ENCODE results near the gene SORCS1. TPM values are rescaled to one million over a fixed set of nuclear protein-coding genes. Genes with fewer than 3 reads are reported as not detected.

SORCS1 gene
- polyA plus RNA-seq, 1 donor (not counting 4 experiments of a cell fraction or from before 2014, with no cell fraction given), result not detected

- no peak overlapping the region for H3K27ac ChIP-seq (ENCODE audit: control insufficient read depth, insufficient read depth, low read length)
- H3K79me2 ChIP-seq (ENCODE audit: control insufficient read depth, insufficient read depth, low read length), result no peaks in the 10 kb centered on the region
- H3K9ac ChIP-seq (ENCODE audit: control insufficient read depth, extremely low read depth, insufficient read depth, low read length), result no peak overlapping the region
- H3K4me2 ChIP-seq (ENCODE audit: control insufficient read depth, extremely low read depth, insufficient read depth, low read depth, low read length), result no peak overlapping the region
- dilution Hi-C loops (cut with MboI; ENCODE audit: extremely low pct_ligation_motif_present, low sequenced_read_pairs), result no loop called here
- TF ChIP-seq CTCF (optimal IDR thresholded peaks at IDR 0.05 in 1 of 3, IDR thresholded peaks at IDR 0.05 in 1 of 3, conservative IDR thresholded peaks at IDR 0.05 in 1 of 3; ENCODE audit: extremely low read depth in 1 of 3, insufficient read depth in 2 of 3, low read length in 3 of 3) (no peak), EZH2 (IDR thresholded peaks at IDR 0.05; ENCODE audit: low read length) (no peak)
- FAIRE-seq (no peak), DNase-seq (ENCODE audit: low read depth, low spot score) (no peak)
- H3K27me3 ChIP-seq (ENCODE audit: control insufficient read depth, extremely low read depth, insufficient read depth, low read length), result no peaks in the 10 kb centered on the region
- no peak overlapping the region for H2AFZ ChIP-seq (ENCODE audit: control insufficient read depth, low read length)
- no peaks in the 10 kb centered on the region for H3K4me1 ChIP-seq (ENCODE audit: control insufficient read depth, extremely low read depth, insufficient read depth, low read length)
- H3K9me1 ChIP-seq (ENCODE audit: control insufficient read depth, extremely low read depth, insufficient read depth, low read length), result no peaks in the 10 kb centered on the region
- H4K20me1 ChIP-seq (ENCODE audit: control insufficient read depth, extremely low read depth, insufficient read depth, low read length), result no peaks in the 10 kb centered on the region
- no peaks in the 10 kb centered on the region for H3K9me3 ChIP-seq (ENCODE audit: control insufficient read depth, low read depth, low read length)
- H3K4me3 ChIP-seq (ENCODE audit: control insufficient read depth in 2 of 3, extremely low read depth in 1 of 3, insufficient read depth in 2 of 3, low read depth in 1 of 3, low read length in 3 of 3), result no peak overlapping the region
- H3K36me3 ChIP-seq (ENCODE audit: control insufficient read depth in 2 of 2, extremely low read depth in 1 of 2, insufficient read depth in 2 of 2, low read length in 2 of 2), result no peaks in the 10 kb centered on the region
Observed at GRCh38 chr10:106542461-106542860, 622.0 kb downstream of the SORCS1 start.

- Histone ChIP-seq H3K27ac (ENCODE audit: control insufficient read depth, insufficient read depth, low read length) (no peak overlapping the region), H4K20me1 (ENCODE audit: control insufficient read depth, extremely low read depth, insufficient read depth, low read length) (no peaks in the 10 kb centered on the region), H3K9me3 (ENCODE audit: control insufficient read depth, low read depth, low read length) (no peaks in the 10 kb centered on the region), H3K9me1 (ENCODE audit: control insufficient read depth, extremely low read depth, insufficient read depth, low read length) (no peaks in the 10 kb centered on the region), H3K4me2 (ENCODE audit: control insufficient read depth, extremely low read depth, insufficient read depth, low read depth, low read length) (no peak overlapping the region), H3K27me3 (ENCODE audit: control insufficient read depth, extremely low read depth, insufficient read depth, low read length) (no peaks in the 10 kb centered on the region), H3K4me1 (ENCODE audit: control insufficient read depth, extremely low read depth, insufficient read depth, low read length) (no peaks in the 10 kb centered on the region), H3K9ac (ENCODE audit: control insufficient read depth, extremely low read depth, insufficient read depth, low read length) (no peak overlapping the region), H3K36me3 (ENCODE audit: control insufficient read depth in 2 of 2, extremely low read depth in 1 of 2, insufficient read depth in 2 of 2, low read length in 2 of 2) (no peaks in the 10 kb centered on the region), H3K4me3 (ENCODE audit: control insufficient read depth in 2 of 3, extremely low read depth in 1 of 3, insufficient read depth in 2 of 3, low read depth in 1 of 3, low read length in 3 of 3) (no peak overlapping the region), H3K79me2 (ENCODE audit: control insufficient read depth, insufficient read depth, low read length) (no peaks in the 10 kb centered on the region), H2AFZ (ENCODE audit: control insufficient read depth, low read length) (no peak overlapping the region)
- DNase-seq (ENCODE audit: low read depth, low spot score), result no peak
- dilution Hi-C loops (cut with MboI; ENCODE audit: extremely low pct_ligation_motif_present, low sequenced_read_pairs), result no loop called here
- no peak for FAIRE-seq
- TF ChIP-seq CTCF (optimal IDR thresholded peaks at IDR 0.05 in 1 of 3, IDR thresholded peaks at IDR 0.05 in 1 of 3, conservative IDR thresholded peaks at IDR 0.05 in 1 of 3; ENCODE audit: extremely low read depth in 1 of 3, insufficient read depth in 2 of 3, low read length in 3 of 3) (no peak), EZH2 (IDR thresholded peaks at IDR 0.05; ENCODE audit: low read length) (no peak)
Observed at GRCh38 chr10:106540645-106541044, 623.9 kb downstream of the SORCS1 start.

Measured in keratinocyte (primary cell).